Activated B cell treated with CpG ODN at 0.5 μM for 24 hours (primary cell): ENCODE results near the gene PRKACB. TPM values are rescaled to one million over a fixed set of nuclear protein-coding genes. Genes with fewer than 3 reads are reported as not detected.

Experiments
- ATAC-seq: fragments of 200-7000 bp; cut with Tn5 transposase; one replicate; pipeline ENCODE4 v1.10.0; 2021; ENCODE audit warnings: low read depth, mild to moderate bottlenecking, moderate library complexity
- CTCF ChIA-PET: fragments of 350-600 bp; sonication (Branson Sonifier 250); formaldehyde crosslinking; loops from one replicate; lab custom pipeline; 2021; ENCODE audit warnings: antibody characterized with exemption; lab: Charles Lee
- POLR2A ChIA-PET: fragments of 350-600 bp; sonication (Branson Sonifier 250); formaldehyde crosslinking; loops from one replicate; lab custom pipeline; 2021; ENCODE audit warnings: antibody characterized with exemption; lab: Charles Lee
- DNase-seq: peaks from one replicate; pipeline ENCODE4 v3.0.0; 2022
- H3K27ac Mint-ChIP-seq: one replicate; pipeline ENCODE4 v1.8.0; 2020; ENCODE audit warnings: mixed read lengths
- H3K27me3 Mint-ChIP-seq: one replicate; pipeline ENCODE4 v1.8.0; 2021; ENCODE audit warnings: mixed read lengths
- H3K36me3 Mint-ChIP-seq: one replicate; pipeline ENCODE4 v1.8.0; 2021; ENCODE audit warnings: low read depth, mixed read lengths
- H3K4me1 Mint-ChIP-seq: one replicate; pipeline ENCODE4 v1.8.0; 2021; ENCODE audit warnings: mixed read lengths
- H3K4me3 Mint-ChIP-seq: one replicate; pipeline ENCODE4 v1.8.0; 2020; ENCODE audit warnings: mild to moderate bottlenecking, mixed read lengths
- H3K9me3 Mint-ChIP-seq: one replicate; pipeline ENCODE4 v1.8.0; 2020; ENCODE audit warnings: mixed read lengths
- intact Hi-C: fragments of 100-400 bp; cut with micrococcal nuclease; formaldehyde crosslinking; loops from one replicate; pipeline ENCODE4 v1.15.1; 2024
- total RNA-seq: library from RNA; stranded (reverse); gene quantifications from 2 replicates; pipeline ENCODE4 v1.2.3, GENCODE V29; 2022
- TF ChIP-seq, protein P1 (sequence below): fragments of 200-600 bp; IDR thresholded peaks from one replicate; pipeline ENCODE4 v1.8.0; 2022; ENCODE audit warnings: antibody characterized with exemption, mild to moderate bottlenecking

Gene PRKACB
- total RNA-seq, 1 donor from 2014 or later, result 33.0 TPM

GRCh38 chr1:84271441-84272151 lies 127.5 kb downstream of the PRKACB start:
- ChIA-PET POLR2A (no interaction called here), CTCF (interaction anchor here (1.2 kb wide), 1 partner anchor 19 kb away, joined by 3 read pairs; no protein-coding TSS in a partner anchor)
- Mint-ChIP-seq H3K4me1 (peaks cover 25% of the 10 kb centered on the region), H3K27ac (peak overlapping the region; percentile 85), H3K9me3 (no peaks in the 10 kb centered on the region), H3K4me3 (peak overlapping the region; percentile 60), H3K36me3 (no peaks in the 10 kb centered on the region), H3K27me3 (no peaks in the 10 kb centered on the region)
- ATAC-seq (peak; percentile 95), DNase-seq (no peak)
- TF ChIP-seq, protein P1, sequence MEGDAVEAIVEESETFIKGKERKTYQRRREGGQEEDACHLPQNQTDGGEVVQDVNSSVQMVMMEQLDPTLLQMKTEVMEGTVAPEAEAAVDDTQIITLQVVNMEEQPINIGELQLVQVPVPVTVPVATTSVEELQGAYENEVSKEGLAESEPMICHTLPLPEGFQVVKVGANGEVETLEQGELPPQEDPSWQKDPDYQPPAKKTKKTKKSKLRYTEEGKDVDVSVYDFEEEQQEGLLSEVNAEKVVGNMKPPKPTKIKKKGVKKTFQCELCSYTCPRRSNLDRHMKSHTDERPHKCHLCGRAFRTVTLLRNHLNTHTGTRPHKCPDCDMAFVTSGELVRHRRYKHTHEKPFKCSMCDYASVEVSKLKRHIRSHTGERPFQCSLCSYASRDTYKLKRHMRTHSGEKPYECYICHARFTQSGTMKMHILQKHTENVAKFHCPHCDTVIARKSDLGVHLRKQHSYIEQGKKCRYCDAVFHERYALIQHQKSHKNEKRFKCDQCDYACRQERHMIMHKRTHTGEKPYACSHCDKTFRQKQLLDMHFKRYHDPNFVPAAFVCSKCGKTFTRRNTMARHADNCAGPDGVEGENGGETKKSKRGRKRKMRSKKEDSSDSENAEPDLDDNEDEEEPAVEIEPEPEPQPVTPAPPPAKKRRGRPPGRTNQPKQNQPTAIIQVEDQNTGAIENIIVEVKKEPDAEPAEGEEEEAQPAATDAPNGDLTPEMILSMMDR, result no peak
- intact Hi-C loops, result loop anchor here (1.0 to 10.0 kb wide), 3 partner anchors 27 to 197 kb away; no protein-coding TSS in a partner anchor

- H3K27ac Mint-ChIP-seq, result peak overlapping the region; percentile 85
- ChIA-PET POLR2A (no interaction called here), CTCF (interaction anchor here (1.2 kb wide), 1 partner anchor 19 kb away, joined by 3 read pairs; no protein-coding TSS in a partner anchor)
- H3K9me3 Mint-ChIP-seq, result no peaks in the 10 kb centered on the region
- H3K27me3 Mint-ChIP-seq, result no peaks in the 10 kb centered on the region
- DNase-seq (no peak), ATAC-seq (no peak)
- TF ChIP-seq, protein P1, result no peak
- H3K4me3 Mint-ChIP-seq, result peak overlapping the region; percentile 26
- intact Hi-C loops, result loop anchor here (5.0 to 10.0 kb wide), 2 partner anchors 110 to 198 kb away; no protein-coding TSS in a partner anchor
- no peaks in the 10 kb centered on the region for H3K36me3 Mint-ChIP-seq
- H3K4me1 Mint-ChIP-seq, result peaks cover 25% of the 10 kb centered on the region
Observed at GRCh38 chr1:84272401-84272800, 128.3 kb downstream of the PRKACB start.

DNA sequence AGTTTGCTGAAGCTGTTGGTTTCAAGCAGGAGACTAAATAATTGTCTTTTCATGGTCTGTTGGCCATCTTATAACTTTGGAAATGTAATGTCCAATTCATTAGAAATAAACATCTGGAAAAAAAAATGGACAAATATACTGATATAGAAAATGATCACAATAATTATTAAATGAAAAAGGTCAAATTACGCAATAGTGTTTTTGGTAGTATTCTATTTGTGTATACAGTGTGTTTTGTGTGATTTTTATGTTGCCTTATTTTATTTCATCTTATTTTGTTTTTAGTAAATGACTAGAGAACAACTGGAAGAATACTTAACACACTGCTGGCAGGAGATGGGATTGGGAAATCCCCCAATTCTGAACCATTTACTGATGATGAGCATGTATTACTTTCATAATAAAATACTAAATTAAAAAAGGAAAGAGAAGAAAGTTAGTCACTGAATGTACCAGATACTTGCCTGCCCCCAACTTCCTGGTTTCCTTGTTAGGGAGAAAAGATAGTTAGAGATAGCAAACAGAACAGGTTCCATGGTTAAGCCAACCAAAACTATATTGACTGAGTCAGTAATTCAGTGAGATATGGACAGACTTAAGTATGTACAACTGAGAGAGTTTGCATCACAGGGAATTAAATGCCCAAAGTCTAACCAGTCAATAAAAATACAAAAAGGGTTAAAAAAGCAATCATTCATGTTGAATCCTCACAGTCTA lies 133.4 kb downstream of the PRKACB start:
- intact Hi-C loops, result loop anchor here (10.0 kb wide), 1 partner anchor 203 kb away; no protein-coding TSS in a partner anchor
- CTCF ChIA-PET, result no interaction called here
- TF ChIP-seq, protein P1, result no peak
- peaks cover 7% of the 10 kb centered on the region for H3K4me1 Mint-ChIP-seq
- H3K27me3 Mint-ChIP-seq, result no peaks in the 10 kb centered on the region
- no peak for DNase-seq
- no peaks in the 10 kb centered on the region for H3K36me3 Mint-ChIP-seq
- no peak for ATAC-seq
- H3K9me3 Mint-ChIP-seq, result no peaks in the 10 kb centered on the region
- H3K27ac Mint-ChIP-seq, result no peak overlapping the region
- H3K4me3 Mint-ChIP-seq, result no peak overlapping the region
- POLR2A ChIA-PET, result no interaction called here

- H3K4me3 Mint-ChIP-seq, result no peak overlapping the region
- H3K27me3 Mint-ChIP-seq, result no peaks in the 10 kb centered on the region
- TF ChIP-seq, protein P1, result no peak
- ChIA-PET POLR2A (no interaction called here), CTCF (no interaction called here)
- H3K27ac Mint-ChIP-seq, result no peak overlapping the region
- intact Hi-C loops, result loop anchor here (10.0 kb wide), 1 partner anchor 204 kb away; no protein-coding TSS in a partner anchor
- ATAC-seq, result no peak
- no peaks in the 10 kb centered on the region for H3K9me3 Mint-ChIP-seq
- no peaks in the 10 kb centered on the region for H3K36me3 Mint-ChIP-seq
- no peaks in the 10 kb centered on the region for H3K4me1 Mint-ChIP-seq
- no peak for DNase-seq
Observed at GRCh38 chr1:84278905-84279304, 134.8 kb downstream of the PRKACB start.

- H3K36me3 Mint-ChIP-seq, result no peaks in the 10 kb centered on the region
- H3K4me1 Mint-ChIP-seq, result no peaks in the 10 kb centered on the region
- no peak overlapping the region for H3K27ac Mint-ChIP-seq
- CTCF ChIA-PET, result no interaction called here
- ATAC-seq, result no peak
- TF ChIP-seq, protein P1, result no peak
- peaks cover 7% of the 10 kb centered on the region for H3K27me3 Mint-ChIP-seq
- no peak overlapping the region for H3K4me3 Mint-ChIP-seq
- POLR2A ChIA-PET, result no interaction called here
- intact Hi-C loops, result no loop called here
- peaks cover under 1% of the 10 kb centered on the region for H3K9me3 Mint-ChIP-seq
- DNase-seq, result no peak
Observed at GRCh38 chr1:84280912-84281311, 136.8 kb downstream of the PRKACB start.
